IMR-90 (cell line): ENCODE data around the gene EMC8. TPM values are rescaled to one million over a fixed set of nuclear protein-coding genes. Genes with fewer than 3 reads are reported as not detected.

Source experiments
- ATAC-seq: fragments of 200-7000 bp; cut with Tn5 transposase; 2 replicates; pipeline ENCODE4 v1.9.1; 2020; ENCODE audit warnings: low read depth, mild to moderate bottlenecking, moderate library complexity
- BruUV-seq: library from RNA; stranded (reverse); fragments of 400-500 nt; replicated peaks from 2 replicates; lab custom pipeline; 2021; lab: Mats Ljungman, UMichigan
- CTCF ChIA-PET: fragments of 300-600 bp; formaldehyde crosslinking; extraction: SDS; loops from one replicate; lab custom pipeline; 2021; ENCODE audit warnings: antibody characterized with exemption; lab: Yijun Ruan, JAX
- POLR2A ChIA-PET: fragments of 300-600 bp; sonication (Branson Sonifier 250); formaldehyde crosslinking; loops from one replicate; lab custom pipeline; 2022; ENCODE audit warnings: antibody characterized with exemption; ENCODE audit not compliant: unreplicated experiment; lab: Charles Lee
- DNase-seq: peaks from one replicate; pipeline ENCODE4 v3.0.0; 2013
- H2AFZ ChIP-seq: replicated peaks from 2 replicates; pipeline ENCODE3; 2013; ENCODE audit warnings: low read length, mild to moderate bottlenecking; ENCODE audit not compliant: poor library complexity
- H2AK5ac ChIP-seq: 2 replicates; pipeline ENCODE4 v1.6.1; 2013; ENCODE audit warnings: low read depth, low read length, inconsistent platforms
- H2AK9ac ChIP-seq: replicated peaks from 2 replicates; pipeline ENCODE3; 2013; ENCODE audit warnings: mild to moderate bottlenecking, low read depth, low read length, moderate library complexity; ENCODE audit not compliant: poor library complexity
- H2BK120ac ChIP-seq: 2 replicates; pipeline ENCODE4 v1.6.1; 2013; ENCODE audit warnings: low read depth, low read length, inconsistent platforms
- H2BK15ac ChIP-seq: 3 replicates; pipeline ENCODE4 v1.6.1; 2013; ENCODE audit warnings: low read depth, low read length, inconsistent platforms
- H2BK20ac ChIP-seq: 2 replicates; pipeline ENCODE4 v1.6.1; 2013; ENCODE audit warnings: low read depth, mild to moderate bottlenecking, inconsistent platforms, low read length, moderate library complexity
- H2BK5ac ChIP-seq: 2 replicates; pipeline ENCODE4 v1.6.1; 2013; ENCODE audit warnings: mild to moderate bottlenecking, low read depth, low read length, inconsistent platforms; ENCODE audit not compliant: poor library complexity, severe bottlenecking
- H3K14ac ChIP-seq: replicated peaks from 2 replicates; pipeline ENCODE4 v1.6.1; 2013; ENCODE audit warnings: low read depth, low read length, inconsistent platforms
- H3K18ac ChIP-seq: 2 replicates; pipeline ENCODE4 v1.6.1; 2013; ENCODE audit warnings: low read depth, low read length, control low read depth
- H3K23ac ChIP-seq: 2 replicates; pipeline ENCODE4 v1.6.1; 2013; ENCODE audit warnings: low read depth, low read length, inconsistent platforms
- H3K27ac ChIP-seq: 2 replicates; pipeline ENCODE4 v1.5.1; 2013; ENCODE audit warnings: mild to moderate bottlenecking, control low read depth, low read length; ENCODE audit not compliant: insufficient read depth
- H3K27me3 ChIP-seq: 2 replicates; pipeline ENCODE4 v1.6.1; 2013; ENCODE audit warnings: low read length; ENCODE audit not compliant: control insufficient read depth, insufficient read depth
- H3K36me3 ChIP-seq: 2 replicates; pipeline ENCODE4 v1.6.1; 2013; ENCODE audit warnings: low read length, mixed read lengths; ENCODE audit not compliant: control insufficient read depth, insufficient read depth
- H3K4ac ChIP-seq: 2 replicates; pipeline ENCODE4 v1.6.1; 2013; ENCODE audit warnings: low read depth, low read length, inconsistent platforms
- H3K4me1 ChIP-seq: 2 replicates; pipeline ENCODE4 v1.6.1; 2013; ENCODE audit warnings: low read length, mixed read lengths; ENCODE audit not compliant: control insufficient read depth, insufficient read depth
- H3K4me2 ChIP-seq: 2 replicates; pipeline ENCODE4 v1.6.1; 2013; ENCODE audit warnings: low read depth, mild to moderate bottlenecking, control low read depth, low read length, moderate library complexity
- H3K4me3 ChIP-seq: 2 replicates; pipeline ENCODE4 v1.5.1; 2013; ENCODE audit warnings: low read depth, mild to moderate bottlenecking, control low read depth, low read length, moderate library complexity; ENCODE audit not compliant: insufficient read depth
- H3K56ac ChIP-seq: 2 replicates; pipeline ENCODE4 v1.6.1; 2013; ENCODE audit warnings: low read length, inconsistent platforms; ENCODE audit not compliant: insufficient read depth; ENCODE audit errors: extremely low read depth
- H3K79me1 ChIP-seq, 2 experiments: 2 replicates each; pipeline ENCODE4 v1.6.1; 2013; ENCODE audit warnings: low read length in 2 of 2, inconsistent platforms in 1 of 2, low read depth in 1 of 2
- H3K9ac ChIP-seq: 2 replicates; pipeline ENCODE4 v1.6.1; 2013; ENCODE audit warnings: low read depth, low read length, control low read depth
- H3K9me1 ChIP-seq: 2 replicates; pipeline ENCODE4 v1.6.1; 2013; ENCODE audit warnings: low read length, inconsistent platforms; ENCODE audit not compliant: insufficient read depth
- H3K9me3 ChIP-seq: 2 replicates; pipeline ENCODE4 v1.6.1; 2013; ENCODE audit warnings: low read length; ENCODE audit not compliant: control insufficient read depth, insufficient read depth
- H4K20me1 ChIP-seq: 2 replicates; pipeline ENCODE4 v1.6.1; 2013; ENCODE audit warnings: low read length, inconsistent platforms; ENCODE audit not compliant: insufficient read depth
- H4K5ac ChIP-seq: 2 replicates; pipeline ENCODE4 v1.6.1; 2013; ENCODE audit warnings: mild to moderate bottlenecking, low read depth, low read length, control low read depth
- H4K8ac ChIP-seq, 2 experiments: 2 replicates each; pipeline ENCODE4 v1.6.1; 2013; ENCODE audit warnings: low read depth in 2 of 2, low read length in 2 of 2, control low read depth in 1 of 2, inconsistent platforms in 1 of 2
- H4K91ac ChIP-seq: 2 replicates; pipeline ENCODE4 v1.6.1; 2013; ENCODE audit warnings: low read depth, low read length, inconsistent platforms; ENCODE audit not compliant: insufficient read depth
- BHLHE40 ChIP-seq: fragments of 150-350 bp; IDR thresholded peaks from 2 replicates; pipeline ENCODE4 v1.6.1; 2016; ENCODE audit warnings: mild to moderate bottlenecking, low read depth, low read length
- CEBPB ChIP-seq: IDR thresholded peaks from 2 replicates; pipeline ENCODE4 v1.6.1; 2012; ENCODE audit warnings: low read depth, low read length, improper control_type of control experiment
- CHD1 ChIP-seq: IDR thresholded peaks from 2 replicates; pipeline ENCODE4 v1.6.1; 2012; ENCODE audit warnings: low read depth, low read length, improper control_type of control experiment
- CTCF ChIP-seq: conservative IDR thresholded peaks from 2 replicates; pipeline ENCODE4 v1.5.1; 2012; ENCODE audit warnings: mild to moderate bottlenecking, low read depth, low read length, improper control_type of control experiment
- ELK1 ChIP-seq: fragments of 150-350 bp; IDR thresholded peaks from 2 replicates; pipeline ENCODE4 v1.6.1; 2016; ENCODE audit warnings: low read depth, mild to moderate bottlenecking, low read length, moderate library complexity, borderline replicate concordance
- FOS ChIP-seq: fragments of 150-350 bp; IDR thresholded peaks from 2 replicates; pipeline ENCODE4 v1.6.1; 2016; ENCODE audit warnings: low read depth, low read length
- MAFK ChIP-seq: IDR thresholded peaks from 2 replicates; pipeline ENCODE4 v1.6.1; 2012; ENCODE audit warnings: low read depth, low read length, improper control_type of control experiment
- MAZ ChIP-seq: IDR thresholded peaks from 2 replicates; pipeline ENCODE4 v1.6.1; 2012; ENCODE audit warnings: low read depth, mild to moderate bottlenecking, low read length, improper control_type of control experiment, moderate library complexity, borderline replicate concordance
- MXI1 ChIP-seq: IDR thresholded peaks from 2 replicates; pipeline ENCODE4 v1.6.1; 2012; ENCODE audit warnings: low read depth, mild to moderate bottlenecking, low read length, moderate library complexity, borderline replicate concordance
- NFE2L2 ChIP-seq: fragments of 150-350 bp; IDR thresholded peaks from 2 replicates; pipeline ENCODE4 v1.6.1; 2016; ENCODE audit warnings: low read depth, mild to moderate bottlenecking, low read length
- POLR2A ChIP-seq: IDR thresholded peaks from 2 replicates; pipeline ENCODE4 v1.6.1; 2012; ENCODE audit warnings: mild to moderate bottlenecking, low read depth, low read length
- RAD21 ChIP-seq: IDR thresholded peaks from 2 replicates; pipeline ENCODE4 v1.6.1; 2012; ENCODE audit warnings: low read length, improper control_type of control experiment
- RCOR1 ChIP-seq: IDR thresholded peaks from 2 replicates; pipeline ENCODE4 v1.6.1; 2012; ENCODE audit warnings: mild to moderate bottlenecking, low read length, improper control_type of control experiment; ENCODE audit not compliant: insufficient replicate concordance
- RFX5 ChIP-seq: IDR thresholded peaks from 2 replicates; pipeline ENCODE4 v1.8.0; 2012; ENCODE audit warnings: low read depth, mild to moderate bottlenecking, low read length, moderate library complexity
- SMC3 ChIP-seq: fragments of 150-350 bp; IDR thresholded peaks from 2 replicates; pipeline ENCODE4 v1.6.1; 2016; ENCODE audit warnings: low read depth, mild to moderate bottlenecking, antibody characterized with exemption, low read length, moderate library complexity
- USF2 ChIP-seq: fragments of 150-350 bp; IDR thresholded peaks from 2 replicates; pipeline ENCODE4 v1.6.1; 2017; ENCODE audit warnings: mild to moderate bottlenecking, antibody characterized with exemption, low read length, low read depth
- WGBS, 2 experiments: methylation state at CpG; one replicate each; pipeline versions ENCODE4 v1.1.5 to v1.1.7; 2013; ENCODE audit warnings: missing lambda C conversion rate in 2 of 2; ENCODE audit not compliant: insufficient read length in 1 of 2; ENCODE audit errors: extremely low coverage in 2 of 2; 5-methylcytosine and 5-hydroxymethylcytosine counted together
- dilution Hi-C: fragments of 300-500 bp; cut with HindIII; formaldehyde crosslinking; loops from one replicate; pipeline ENCODE4 v1.14.3; 2018; ENCODE audit warnings: low sequenced_read_pairs; ENCODE audit not compliant: unreplicated experiment
- in situ Hi-C: fragments of 300-500 bp; cut with MboI; formaldehyde crosslinking; loops from 3 replicates; pipeline ENCODE4 v1.14.3; 2019; ENCODE audit warnings: low sequenced_read_pairs, inconsistent platforms, mixed read lengths
- intact Hi-C: fragments of 100-400 bp; cut with micrococcal nuclease; formaldehyde crosslinking; loops from 2 replicates; pipeline ENCODE4 v1.10.0; 2022
- polyA plus RNA-seq, 3 experiments: library from polyadenylated mRNA; depleted of rRNA; stranded (reverse); fragments of >200 nt; gene quantifications; 2 replicates each; pipeline ENCODE4 v1.2.3, GENCODE V29; 2012; ENCODE audit warnings: low replicate concordance in 1 of 3
- total RNA-seq: library from RNA; depleted of rRNA; stranded (reverse); fragments of >200 nt; gene quantifications from 2 replicates; pipeline ENCODE4 v1.2.3, GENCODE V29; 2012

Gene EMC8
- total and polyA plus RNA-seq, 2 of the 4 experiments (the other 2 are of a cell fraction), result 23.7 to 48.9 TPM

GRCh38 chr16:85735946-85736345, 63.4 kb downstream of the EMC8 start:
- no peak overlapping the region for H3K14ac ChIP-seq
- H4K8ac ChIP-seq, result no peak overlapping the region
- no peak for TF ChIP-seq FOS
- no peak for TF ChIP-seq RFX5
- no peak for TF ChIP-seq NFE2L2
- TF ChIP-seq USF2, result no peak
- no peak for TF ChIP-seq CHD1
- TF ChIP-seq MAZ, result no peak
- no peak for TF ChIP-seq SMC3
- TF ChIP-seq ELK1, result no peak
- TF ChIP-seq MAFK, result no peak
- no peak for TF ChIP-seq BHLHE40
- no peak for TF ChIP-seq CEBPB
- TF ChIP-seq CTCF, result no peak
- no peak for TF ChIP-seq MXI1
- no peak for TF ChIP-seq RAD21
- no peak for TF ChIP-seq RCOR1
- TF ChIP-seq POLR2A, result no peak
- BruUV-seq, result no TSS peak
- no peak overlapping the region for H2AK5ac ChIP-seq
- H3K9me1 ChIP-seq, result peaks cover 5% of the 10 kb centered on the region; the same call in 1 of the 2 replicates
- H4K91ac ChIP-seq, result no peak overlapping the region
- DNase-seq, result no peak
- in situ Hi-C loops, result no loop called here
- no peak overlapping the region for H3K56ac ChIP-seq
- H2BK20ac ChIP-seq, result no peak overlapping the region
- ChIA-PET POLR2A (no interaction called here), CTCF (no interaction called here)
- no peaks in the 10 kb centered on the region for H3K9me3 ChIP-seq
- no peak overlapping the region for H2BK5ac ChIP-seq
- H4K20me1 ChIP-seq, result no peaks in the 10 kb centered on the region; the same call in 1 of the 2 replicates
- H3K4ac ChIP-seq, result no peak overlapping the region
- no peak overlapping the region for H3K23ac ChIP-seq
- no peaks in the 10 kb centered on the region; the same call in 1 of the 2 replicates for H3K36me3 ChIP-seq
- H2BK15ac ChIP-seq, result no peak overlapping the region
- peaks cover 2 to 5% of the 10 kb centered on the region in 2 experiments; a peak in 3 of 4 replicates for H3K79me1 ChIP-seq
- peak overlapping the region; percentile 40 for H2AK9ac ChIP-seq
- H3K4me3 ChIP-seq, result no peak overlapping the region
- H3K27ac ChIP-seq, result no peak overlapping the region
- no peak overlapping the region for H3K4me2 ChIP-seq
- H2BK120ac ChIP-seq, result no peak overlapping the region
- no peak for ATAC-seq
- H3K18ac ChIP-seq, result no peak overlapping the region
- dilution Hi-C loops, result no loop called here
- H3K9ac ChIP-seq, result no peak overlapping the region
- no peaks in the 10 kb centered on the region for H3K27me3 ChIP-seq
- H3K4me1 ChIP-seq, result no peaks in the 10 kb centered on the region
- no peak overlapping the region for H4K5ac ChIP-seq
- 80% methylated on average over 2 of the region's 6 CpGs; no CpG with 5 or more reads in 1 of the 2 experiments for WGBS, 2 experiments
- H2AFZ ChIP-seq, result no peak overlapping the region
- intact Hi-C loops, result no loop called here
